GM18526 (cell line): ENCODE measurements around the gene RNF39.
A peak's percentile ranks its signal among the peaks of the same experiment; 100 is the strongest.

Experiments
- POLR2A ChIP-seq: IDR thresholded peaks from 3 replicates; pipeline ENCODE4 v1.6.1; 2011; ENCODE audit not compliant: insufficient read length; ENCODE audit errors: extremely low read depth

Gene RNF39

GRCh38 chr6:30071858-30072257 is 3.7 kb downstream of the RNF39 start:
- no peak for TF ChIP-seq POLR2A

- no peak for TF ChIP-seq POLR2A
Measured at GRCh38 chr6:30071081-30071818, 4.3 kb downstream of the RNF39 start.

- no peak for TF ChIP-seq POLR2A
Measured at GRCh38 chr6:30067460-30068139, 8.0 kb downstream of the RNF39 start.

GRCh38 chr6:30066577-30067459 is 8.8 kb downstream of the RNF39 start, which contains the start of gene PPP1R11:
Gene PPP1R11 (plus strand): TSS chr6:30067198. CDS start chr6:30067411, 213 bp downstream.
- TF ChIP-seq POLR2A, result peak; percentile 74

GRCh38 chr6:30066082-30066481 is 9.5 kb downstream of the RNF39 start:
- TF ChIP-seq POLR2A, result no peak

- no peak for TF ChIP-seq POLR2A
Measured at GRCh38 chr6:30063315-30063714, 12.3 kb downstream of the RNF39 start.

- TF ChIP-seq POLR2A, result no peak
Measured at GRCh38 chr6:30062471-30063178, 12.9 kb downstream of the RNF39 start.

- no peak for TF ChIP-seq POLR2A
Measured at GRCh38 chr6:30061858-30062458, 13.6 kb downstream of the RNF39 start.

GRCh38 chr6:30061092-30061857 is 14.3 kb downstream of the RNF39 start, which contains the start of gene POLR1H:
Gene POLR1H (plus strand): TSS chr6:30061265. CDS start chr6:30061525, 260 bp downstream.
- peak; percentile 76 for TF ChIP-seq POLR2A

- TF ChIP-seq POLR2A, result no peak
Measured at GRCh38 chr6:30060606-30061091, 14.9 kb downstream of the RNF39 start.

GRCh38 chr6:30055513-30055912 is 20.1 kb downstream of the RNF39 start:
- no peak for TF ChIP-seq POLR2A

GRCh38 chr6:30053682-30054081 is 21.9 kb downstream of the RNF39 start:
- TF ChIP-seq POLR2A, result no peak

- no peak for TF ChIP-seq POLR2A
Measured at GRCh38 chr6:30047220-30047619, 28.3 kb downstream of the RNF39 start.

- no peak for TF ChIP-seq POLR2A
Measured at GRCh38 chr6:30044630-30045029, 30.9 kb downstream of the RNF39 start.

- no peak for TF ChIP-seq POLR2A
Measured at GRCh38 chr6:30043744-30044143, 31.8 kb downstream of the RNF39 start.
